IMR-90 (cell line): ENCODE measurements around the gene CHAT. TPM values are rescaled to one million over a fixed set of nuclear protein-coding genes. Genes with fewer than 3 reads are reported as not detected.
A peak's percentile ranks its signal among the peaks of the same experiment; 100 is the strongest.

Experiments used
- ATAC-seq: fragments of 200-7000 bp; cut with Tn5 transposase; 2 replicates; pipeline ENCODE4 v1.9.1; 2020; ENCODE audit warnings: low read depth, mild to moderate bottlenecking, moderate library complexity
- BruUV-seq: library from RNA; stranded (reverse); fragments of 400-500 nt; replicated peaks from 2 replicates; lab custom pipeline; 2021; lab: Mats Ljungman, UMichigan
- CTCF ChIA-PET: fragments of 300-600 bp; formaldehyde crosslinking; extraction: SDS; loops from one replicate; lab custom pipeline; 2021; ENCODE audit warnings: antibody characterized with exemption; lab: Yijun Ruan, JAX
- POLR2A ChIA-PET: fragments of 300-600 bp; sonication (Branson Sonifier 250); formaldehyde crosslinking; loops from one replicate; lab custom pipeline; 2022; ENCODE audit warnings: antibody characterized with exemption; ENCODE audit not compliant: unreplicated experiment; lab: Charles Lee
- DNase-seq: peaks from one replicate; pipeline ENCODE4 v3.0.0; 2013
- H2AFZ ChIP-seq: replicated peaks from 2 replicates; pipeline ENCODE3; 2013; ENCODE audit warnings: low read length, mild to moderate bottlenecking; ENCODE audit not compliant: poor library complexity
- H2AK5ac ChIP-seq: 2 replicates; pipeline ENCODE4 v1.6.1; 2013; ENCODE audit warnings: low read depth, low read length, inconsistent platforms
- H2AK9ac ChIP-seq: replicated peaks from 2 replicates; pipeline ENCODE3; 2013; ENCODE audit warnings: mild to moderate bottlenecking, low read depth, low read length, moderate library complexity; ENCODE audit not compliant: poor library complexity
- H2BK120ac ChIP-seq: 2 replicates; pipeline ENCODE4 v1.6.1; 2013; ENCODE audit warnings: low read depth, low read length, inconsistent platforms
- H2BK15ac ChIP-seq: 3 replicates; pipeline ENCODE4 v1.6.1; 2013; ENCODE audit warnings: low read depth, low read length, inconsistent platforms
- H2BK20ac ChIP-seq: 2 replicates; pipeline ENCODE4 v1.6.1; 2013; ENCODE audit warnings: low read depth, mild to moderate bottlenecking, inconsistent platforms, low read length, moderate library complexity
- H2BK5ac ChIP-seq: 2 replicates; pipeline ENCODE4 v1.6.1; 2013; ENCODE audit warnings: mild to moderate bottlenecking, low read depth, low read length, inconsistent platforms; ENCODE audit not compliant: poor library complexity, severe bottlenecking
- H3K14ac ChIP-seq: replicated peaks from 2 replicates; pipeline ENCODE4 v1.6.1; 2013; ENCODE audit warnings: low read depth, low read length, inconsistent platforms
- H3K18ac ChIP-seq: 2 replicates; pipeline ENCODE4 v1.6.1; 2013; ENCODE audit warnings: low read depth, low read length, control low read depth
- H3K23ac ChIP-seq: 2 replicates; pipeline ENCODE4 v1.6.1; 2013; ENCODE audit warnings: low read depth, low read length, inconsistent platforms
- H3K27ac ChIP-seq: 2 replicates; pipeline ENCODE4 v1.5.1; 2013; ENCODE audit warnings: mild to moderate bottlenecking, control low read depth, low read length; ENCODE audit not compliant: insufficient read depth
- H3K27me3 ChIP-seq: 2 replicates; pipeline ENCODE4 v1.6.1; 2013; ENCODE audit warnings: low read length; ENCODE audit not compliant: control insufficient read depth, insufficient read depth
- H3K36me3 ChIP-seq: 2 replicates; pipeline ENCODE4 v1.6.1; 2013; ENCODE audit warnings: low read length, mixed read lengths; ENCODE audit not compliant: control insufficient read depth, insufficient read depth
- H3K4ac ChIP-seq: 2 replicates; pipeline ENCODE4 v1.6.1; 2013; ENCODE audit warnings: low read depth, low read length, inconsistent platforms
- H3K4me1 ChIP-seq: 2 replicates; pipeline ENCODE4 v1.6.1; 2013; ENCODE audit warnings: low read length, mixed read lengths; ENCODE audit not compliant: control insufficient read depth, insufficient read depth
- H3K4me2 ChIP-seq: 2 replicates; pipeline ENCODE4 v1.6.1; 2013; ENCODE audit warnings: low read depth, mild to moderate bottlenecking, control low read depth, low read length, moderate library complexity
- H3K4me3 ChIP-seq: 2 replicates; pipeline ENCODE4 v1.5.1; 2013; ENCODE audit warnings: low read depth, mild to moderate bottlenecking, control low read depth, low read length, moderate library complexity; ENCODE audit not compliant: insufficient read depth
- H3K56ac ChIP-seq: 2 replicates; pipeline ENCODE4 v1.6.1; 2013; ENCODE audit warnings: low read length, inconsistent platforms; ENCODE audit not compliant: insufficient read depth; ENCODE audit errors: extremely low read depth
- H3K79me1 ChIP-seq, 2 experiments: 2 replicates each; pipeline ENCODE4 v1.6.1; 2013; ENCODE audit warnings: low read length in 2 of 2, inconsistent platforms in 1 of 2, low read depth in 1 of 2
- H3K9ac ChIP-seq: 2 replicates; pipeline ENCODE4 v1.6.1; 2013; ENCODE audit warnings: low read depth, low read length, control low read depth
- H3K9me1 ChIP-seq: 2 replicates; pipeline ENCODE4 v1.6.1; 2013; ENCODE audit warnings: low read length, inconsistent platforms; ENCODE audit not compliant: insufficient read depth
- H3K9me3 ChIP-seq: 2 replicates; pipeline ENCODE4 v1.6.1; 2013; ENCODE audit warnings: low read length; ENCODE audit not compliant: control insufficient read depth, insufficient read depth
- H4K20me1 ChIP-seq: 2 replicates; pipeline ENCODE4 v1.6.1; 2013; ENCODE audit warnings: low read length, inconsistent platforms; ENCODE audit not compliant: insufficient read depth
- H4K5ac ChIP-seq: 2 replicates; pipeline ENCODE4 v1.6.1; 2013; ENCODE audit warnings: mild to moderate bottlenecking, low read depth, low read length, control low read depth
- H4K8ac ChIP-seq, 2 experiments: 2 replicates each; pipeline ENCODE4 v1.6.1; 2013; ENCODE audit warnings: low read depth in 2 of 2, low read length in 2 of 2, control low read depth in 1 of 2, inconsistent platforms in 1 of 2
- H4K91ac ChIP-seq: 2 replicates; pipeline ENCODE4 v1.6.1; 2013; ENCODE audit warnings: low read depth, low read length, inconsistent platforms; ENCODE audit not compliant: insufficient read depth
- CEBPB ChIP-seq: IDR thresholded peaks from 2 replicates; pipeline ENCODE4 v1.6.1; 2012; ENCODE audit warnings: low read depth, low read length, improper control_type of control experiment
- FOS ChIP-seq: fragments of 150-350 bp; IDR thresholded peaks from 2 replicates; pipeline ENCODE4 v1.6.1; 2016; ENCODE audit warnings: low read depth, low read length
- NFE2L2 ChIP-seq: fragments of 150-350 bp; IDR thresholded peaks from 2 replicates; pipeline ENCODE4 v1.6.1; 2016; ENCODE audit warnings: low read depth, mild to moderate bottlenecking, low read length
- WGBS, 2 experiments: methylation state at CpG; one replicate each; pipeline versions ENCODE4 v1.1.5 to v1.1.7; 2013; ENCODE audit warnings: missing lambda C conversion rate in 2 of 2; ENCODE audit not compliant: insufficient read length in 1 of 2; ENCODE audit errors: extremely low coverage in 2 of 2; 5-methylcytosine and 5-hydroxymethylcytosine counted together
- dilution Hi-C: fragments of 300-500 bp; cut with HindIII; formaldehyde crosslinking; loops from one replicate; pipeline ENCODE4 v1.14.3; 2018; ENCODE audit warnings: low sequenced_read_pairs; ENCODE audit not compliant: unreplicated experiment
- in situ Hi-C: fragments of 300-500 bp; cut with MboI; formaldehyde crosslinking; loops from 3 replicates; pipeline ENCODE4 v1.14.3; 2019; ENCODE audit warnings: low sequenced_read_pairs, inconsistent platforms, mixed read lengths
- intact Hi-C: fragments of 100-400 bp; cut with micrococcal nuclease; formaldehyde crosslinking; loops from 2 replicates; pipeline ENCODE4 v1.10.0; 2022
- polyA plus RNA-seq, 3 experiments: library from polyadenylated mRNA; depleted of rRNA; stranded (reverse); fragments of >200 nt; gene quantifications; 2 replicates each; pipeline ENCODE4 v1.2.3, GENCODE V29; 2012; ENCODE audit warnings: low replicate concordance in 1 of 3
- total RNA-seq: library from RNA; depleted of rRNA; stranded (reverse); fragments of >200 nt; gene quantifications from 2 replicates; pipeline ENCODE4 v1.2.3, GENCODE V29; 2012

Gene CHAT
- total and polyA plus RNA-seq, 2 of the 4 experiments (the other 2 are of a cell fraction): not detected

DNA sequence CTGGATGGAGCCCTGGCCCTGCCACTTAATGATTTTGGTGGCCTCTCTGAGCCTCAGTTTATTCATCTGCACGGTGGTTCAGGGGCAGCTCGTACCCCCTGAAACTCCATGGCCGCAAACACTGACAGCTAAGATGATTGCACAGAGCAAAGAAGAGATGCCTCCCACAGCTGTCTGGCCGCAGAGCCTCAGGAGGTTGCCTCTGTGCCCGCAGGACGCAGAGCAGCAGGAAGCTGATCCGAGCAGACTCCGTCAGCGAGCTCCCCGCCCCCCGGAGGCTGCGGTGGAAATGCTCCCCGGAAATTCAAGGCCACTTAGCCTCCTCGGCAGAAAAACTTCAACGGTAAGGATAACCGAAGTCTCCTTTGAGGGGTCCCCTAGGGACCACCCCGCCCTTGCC lies 35.5 kb downstream of the CHAT start:
- POLR2A ChIA-PET: interaction anchor here (0.7 kb wide), 1 partner anchor 125 kb away, joined by 26 read pairs; no protein-coding TSS in a partner anchor
- H3K27me3 ChIP-seq: peaks cover 11% of the 10 kb centered on the region
- H2BK15ac ChIP-seq: no peak overlapping the region
- BruUV-seq: no TSS peak
- no peak overlapping the region for H3K14ac ChIP-seq
- no peak overlapping the region for H3K23ac ChIP-seq
- no peak overlapping the region for H3K4me2 ChIP-seq
- H3K4ac ChIP-seq: no peak overlapping the region
- 25% methylated on average over 11 of the region's 17 CpGs; no CpG with 5 or more reads in 1 of the 2 experiments for WGBS, 2 experiments
- no peak overlapping the region for H2AK5ac ChIP-seq
- no peaks in the 10 kb centered on the region for H3K79me1 ChIP-seq
- H3K9me3 ChIP-seq: no peaks in the 10 kb centered on the region
- dilution Hi-C loops (no loop called here), in situ Hi-C loops (no loop called here), intact Hi-C loops (no loop called here)
- TF ChIP-seq CEBPB (no peak), NFE2L2 (no peak), FOS (no peak)
- H4K8ac ChIP-seq: no peak overlapping the region
- H4K5ac ChIP-seq: no peak overlapping the region
- ATAC-seq (peak; percentile 48), DNase-seq (no peak)
- no peak overlapping the region for H2BK5ac ChIP-seq
- no peak overlapping the region for H3K56ac ChIP-seq
- no peak overlapping the region for H3K27ac ChIP-seq
- H3K4me1 ChIP-seq: no peaks in the 10 kb centered on the region
- no peak overlapping the region for H3K18ac ChIP-seq
- no peak overlapping the region for H4K91ac ChIP-seq
- no peak overlapping the region for H2AK9ac ChIP-seq
- H3K9ac ChIP-seq: no peak overlapping the region
- H2AFZ ChIP-seq: peak overlapping the region; percentile 41
- no peak overlapping the region for H3K4me3 ChIP-seq
- H4K20me1 ChIP-seq: no peaks in the 10 kb centered on the region
- H2BK120ac ChIP-seq: no peak overlapping the region
- H2BK20ac ChIP-seq: no peak overlapping the region
- CTCF ChIA-PET: no interaction called here
- no peaks in the 10 kb centered on the region for H3K9me1 ChIP-seq
- H3K36me3 ChIP-seq: no peaks in the 10 kb centered on the region
